OCI-M2 (cell line): ENCODE data around the gene STN1.
A peak's percentile ranks its signal among the peaks of the same experiment; 100 is the strongest.

Source experiments
- DNase-seq: peaks from one replicate; lab custom pipeline; 2025; ENCODE audit not compliant: unreplicated experiment; lab: John Stamatoyannopoulos, UW

STN1 gene

GRCh38 chr10:103870516-103870915, 47.5 kb downstream of the STN1 start:
- DNase-seq: no peak

- DNase-seq: no peak
Measured at GRCh38 chr10:103869336-103869735, 48.6 kb downstream of the STN1 start.

DNA sequence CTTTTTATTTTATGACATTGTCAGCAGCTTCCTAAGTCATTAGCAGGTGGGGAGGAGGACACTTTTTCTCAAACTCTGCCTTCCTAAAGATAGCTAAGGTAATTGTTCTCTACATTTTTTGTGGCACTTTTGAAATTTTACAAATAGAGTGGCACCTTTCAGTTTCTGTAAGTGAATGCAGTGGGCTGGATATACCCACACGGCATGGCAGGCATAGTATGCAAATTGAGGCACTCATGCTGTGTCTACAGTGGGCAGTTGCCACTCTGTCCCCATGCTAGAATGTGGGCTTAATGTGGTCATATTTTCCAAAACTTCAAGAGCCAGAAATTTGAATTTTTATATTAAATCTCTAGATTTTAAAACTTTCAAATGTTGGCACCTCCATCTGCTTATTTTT, 49.8 kb downstream of the STN1 start:
- DNase-seq: no peak

GRCh38 chr10:103861505-103861904, 56.5 kb downstream of the STN1 start:
- DNase-seq: no peak

- DNase-seq: peak; percentile 33
Measured at GRCh38 chr10:103859161-103860086, 58.6 kb downstream of the STN1 start.

GRCh38 chr10:103858360-103858759, 59.6 kb downstream of the STN1 start:
- no peak for DNase-seq

GRCh38 chr10:103856797-103857170, 61.2 kb downstream of the STN1 start:
- no peak for DNase-seq

GRCh38 chr10:103855852-103856796, 61.9 kb downstream of the STN1 start:
- no peak for DNase-seq

GRCh38 chr10:103855424-103855823, 62.6 kb downstream of the STN1 start, which contains the start of gene SH3PXD2A:
Gene SH3PXD2A (minus strand): TSS chr10:103855576. CDS start chr10:103855266, 310 bp downstream.
- DNase-seq: no peak

DNA sequence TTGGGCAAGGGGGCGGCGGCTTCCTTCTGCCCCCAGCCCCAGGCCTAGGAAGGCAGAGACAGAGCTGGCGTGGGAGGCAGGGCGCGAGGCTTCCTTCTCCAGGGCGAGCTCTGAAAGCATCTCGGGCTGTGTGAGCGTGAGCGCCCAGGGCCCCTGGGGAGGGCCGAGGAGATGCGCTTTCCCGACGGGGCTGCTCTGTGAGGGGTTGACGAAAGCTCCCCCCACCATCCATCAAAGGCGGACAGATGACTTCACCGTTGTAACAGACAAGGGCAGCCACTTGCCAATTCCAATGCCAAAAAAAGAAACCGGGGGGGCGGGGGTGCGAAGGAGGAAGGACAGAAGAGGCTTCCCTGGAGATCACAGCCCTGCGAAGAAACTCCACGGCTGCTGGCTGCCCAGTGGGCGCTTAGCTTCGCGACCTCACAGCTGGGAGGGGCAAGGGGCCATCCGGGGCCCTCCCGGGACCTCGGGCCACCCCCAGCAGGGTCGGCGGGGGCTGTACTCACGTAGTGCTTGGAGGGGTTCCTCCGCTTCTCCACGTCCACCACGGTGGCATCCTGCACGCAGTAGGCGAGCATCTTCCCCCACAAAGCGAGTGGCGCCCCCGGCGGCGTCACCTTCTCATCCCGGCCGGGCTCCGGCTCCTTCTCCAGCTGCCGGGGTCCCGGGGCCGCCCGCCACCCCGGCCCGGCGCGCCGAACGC, 63.1 kb downstream of the STN1 start:
- DNase-seq: no peak

DNA sequence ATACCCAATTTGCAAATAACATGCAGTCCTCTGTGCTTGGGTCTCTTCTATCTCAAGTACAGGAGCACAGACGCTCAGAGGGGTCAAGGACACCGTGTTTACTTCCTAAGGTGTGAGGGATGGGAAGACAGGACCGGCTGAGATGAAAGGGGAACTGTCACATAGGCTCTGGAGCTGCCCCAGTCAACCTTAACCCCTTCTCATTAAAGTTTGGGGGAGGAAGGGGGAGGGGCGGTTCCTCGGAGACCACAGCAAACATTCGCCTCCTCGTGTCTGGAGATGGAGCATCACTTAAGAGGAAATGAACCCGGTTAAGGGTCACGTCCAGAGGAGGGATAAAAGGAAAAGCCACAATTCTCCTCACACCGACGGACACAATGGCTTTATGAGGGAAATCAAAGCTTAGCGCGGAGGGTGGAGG, 63.7 kb downstream of the STN1 start:
- no peak for DNase-seq

- no peak for DNase-seq
Measured at GRCh38 chr10:103853428-103854264, 64.3 kb downstream of the STN1 start.

- DNase-seq: no peak
Measured at GRCh38 chr10:103852856-103853255, 65.1 kb downstream of the STN1 start.

GRCh38 chr10:103852189-103852711, 65.7 kb downstream of the STN1 start:
- no peak for DNase-seq

DNA sequence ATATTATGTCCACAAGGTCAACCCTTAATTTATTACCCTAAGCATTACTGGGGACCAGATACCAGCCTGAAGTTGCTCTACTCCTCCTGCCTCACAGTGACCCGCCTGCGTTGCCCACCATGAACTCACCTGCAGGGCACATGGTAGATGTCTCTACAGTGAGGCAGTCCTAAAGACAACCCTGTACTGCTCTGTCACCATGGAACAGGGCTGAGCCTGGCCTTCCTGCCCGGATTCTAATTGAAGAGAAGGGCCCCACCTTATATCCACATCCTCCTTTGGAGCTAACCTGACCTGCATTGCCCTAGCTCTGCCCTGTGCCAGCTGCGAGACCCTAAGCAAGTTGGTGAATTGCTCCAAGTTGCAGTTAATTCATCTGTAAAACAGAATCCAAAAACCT, 66.7 kb downstream of the STN1 start:
- DNase-seq: no peak

DNA sequence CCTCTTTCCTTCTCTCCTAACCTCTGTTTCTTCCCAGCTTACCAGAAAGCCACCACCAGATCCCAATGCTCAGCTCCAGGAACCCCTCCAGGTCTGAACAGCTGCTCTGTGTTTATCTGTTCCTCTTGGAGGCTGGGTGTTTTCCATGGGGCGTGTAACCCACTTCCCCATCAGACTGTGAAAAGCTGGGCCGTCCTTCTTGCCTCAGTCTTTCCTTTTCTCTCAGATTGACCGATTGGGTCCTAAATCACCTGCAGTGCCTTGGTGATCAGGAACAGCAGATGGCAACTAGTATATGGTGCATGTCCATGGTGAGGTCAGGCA, 67.5 kb downstream of the STN1 start:
- no peak for DNase-seq

- no peak for DNase-seq
Measured at GRCh38 chr10:103849880-103850571, 68.0 kb downstream of the STN1 start.

DNA sequence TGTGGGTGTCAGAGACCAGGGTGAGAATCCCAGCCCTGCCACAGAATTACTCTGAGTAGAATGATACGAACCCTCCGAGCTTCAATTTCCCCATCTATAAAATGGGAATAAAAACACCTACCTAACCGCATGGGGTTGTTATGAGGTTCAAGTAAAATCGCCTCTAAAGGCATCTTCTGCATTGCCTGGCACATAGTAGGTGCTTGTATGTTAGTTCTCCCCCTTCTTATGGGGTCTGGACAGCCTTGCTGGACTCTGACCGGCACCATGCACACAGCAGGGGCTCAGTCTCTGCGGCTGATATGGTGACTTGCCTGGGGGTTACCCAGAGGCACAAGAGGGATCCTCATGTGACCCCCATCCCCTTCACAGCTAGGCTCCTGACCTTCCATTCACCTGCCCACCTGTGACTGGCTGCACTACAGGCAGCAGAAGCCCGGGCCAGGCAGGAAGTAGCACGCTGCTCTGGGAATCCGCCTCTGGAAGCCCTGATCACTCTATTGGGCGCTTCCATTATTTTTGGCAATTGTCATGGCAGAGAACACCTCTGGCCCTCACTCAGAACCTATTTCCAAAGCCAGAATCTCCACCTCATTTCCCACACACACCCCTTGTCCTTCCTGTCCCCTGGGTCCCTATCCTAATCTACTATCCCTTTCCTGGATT, 68.6 kb downstream of the STN1 start:
- DNase-seq: no peak

GRCh38 chr10:103847909-103848468, 70.0 kb downstream of the STN1 start:
- DNase-seq: no peak
